ENCODE measurements around the gene CDH3. TPM values are rescaled to one million over a fixed set of nuclear protein-coding genes. Genes with fewer than 3 reads are reported as not detected.

Gene CDH3
- total and polyA plus RNA-seq, 2 experiments from 2014 or later: 78.0 to 210 TPM

- Histone ChIP-seq H3K4me1 (ENCODE audit: insufficient read depth) (peaks cover 39% of the 10 kb centered on the region), H3K4me2 (peak overlapping the region; percentile 95), H3K4me3 (peak overlapping the region; percentile 94), H3K9me2 (ENCODE audit: insufficient read depth) (no peaks in the 10 kb centered on the region), H4K20me1 (replicated peaks; ENCODE audit: insufficient read depth) (peaks cover 21% of the 10 kb centered on the region), H2AFZ (no peak overlapping the region), H3K27me3 (ENCODE audit: insufficient read depth) (no peaks in the 10 kb centered on the region), H3K27ac (ENCODE audit: low read depth) (peak overlapping the region; percentile 16; the same call in 1 of the 2 replicates), H3K79me2 (replicated peaks; ENCODE audit: insufficient read depth) (peaks cover 52% of the 10 kb centered on the region), H3F3A (replicated peaks; ENCODE audit: low read depth) (peaks cover 13% of the 10 kb centered on the region; the same call in 1 of the 2 replicates), H3K36me3 (ENCODE audit: insufficient read depth) (peaks cover 11% of the 10 kb centered on the region; the same call in 1 of the 2 replicates)
- peak overlapping the region; percentile 92 for H3K4me3 Mint-ChIP-seq
- H3K4me1 Mint-ChIP-seq: peaks cover 44% of the 10 kb centered on the region
- peak; percentile 64 for DNase-seq (ENCODE audit: low spot score)
- peaks cover 29% of the 10 kb centered on the region for H3K36me3 Mint-ChIP-seq (ENCODE audit: low read depth)
- peaks cover 16% of the 10 kb centered on the region for H3K27me3 Mint-ChIP-seq (ENCODE audit: insufficient read depth, low read depth, poor library complexity)
- no peaks in the 10 kb centered on the region; the same call in 2 of the 3 replicates for H3K9me3 Mint-ChIP-seq
- no peak for TF ChIP-seq JUNB (IDR thresholded peaks at IDR 0.05; ENCODE audit: unreplicated experiment)
- TF ChIP-seq ZNF331 (CRISPR knock-in tag; IDR thresholded peaks at IDR 0.05; ENCODE audit: low read depth): no peak
- no peak for TF ChIP-seq POLR2AphosphoS5 (IDR thresholded peaks at IDR 0.05; ENCODE audit: low read depth)
- TF ChIP-seq ETS1 (IDR thresholded peaks at IDR 0.05): no peak
- TF ChIP-seq EZH2 (IDR thresholded peaks at IDR 0.05; ENCODE audit: low read depth, unreplicated experiment): no peak
- no peak for TF ChIP-seq ZNF462 (CRISPR knock-in tag; IDR thresholded peaks at IDR 0.05)
- no peak for TF ChIP-seq ZNF114 (CRISPR knock-in tag; IDR thresholded peaks at IDR 0.05)
- no peak for TF ChIP-seq STAT1 (IDR thresholded peaks at IDR 0.05; ENCODE audit: unreplicated experiment)
- peak in 1 of 2 experiments; percentile 31; a peak in 2 of 4 replicates for TF ChIP-seq CTCF (conservative IDR thresholded peaks at IDR 0.05; ENCODE audit: low read depth in 2 of 2)
- no peak for TF ChIP-seq REST (IDR thresholded peaks at IDR 0.05; ENCODE audit: unreplicated experiment)
- TF ChIP-seq NANOG (IDR thresholded peaks at IDR 0.05; ENCODE audit: borderline replicate concordance): no peak
- TF ChIP-seq CREB1 (CRISPR knock-in tag; IDR thresholded peaks at IDR 0.05; ENCODE audit: low read depth): peak; percentile 51
- TF ChIP-seq EZH2phosphoT487 (IDR thresholded peaks at IDR 0.05; ENCODE audit: unreplicated experiment): no peak
- peak; percentile 40 for ATAC-seq
- peak overlapping the region; percentile 92 for H3K27ac Mint-ChIP-seq
Observed at GRCh38 chr16:68737730-68738629, 92.9 kb downstream of the CDH3 start.

All from GM23338 (cell line).